Suprapubic skin (tissue), 4 donors: ENCODE results near the gene HES5.
"Not testable (repeated sequence)": the region's sequence is repeated elsewhere in the genome, so short reads cannot be mapped to it uniquely, and the experiment has no call there.

Source experiments
- POLR2A ChIP-seq, 2 donors: fragments of 450-650 bp; IDR thresholded peaks; one replicate each; pipeline ENCODE4 v1.6.1; 2017; ENCODE audit warnings: antibody characterized with exemption in 2 of 2, mild to moderate bottlenecking in 2 of 2, moderate library complexity in 2 of 2
- POLR2AphosphoS5 ChIP-seq, 3 donors: sonication (generic); formaldehyde crosslinking; IDR thresholded peaks; one replicate each; pipeline ENCODE4 v1.6.1; 2017; ENCODE audit warnings: antibody characterized with exemption in 3 of 3
- TF ChIP-seq, protein P1 (sequence below), 2 donors: fragments of 200-600 bp in 1 of 2; fragments of 450-650 bp in 1 of 2; sonication (generic) in 1 of 2; IDR thresholded peaks; one replicate each; pipeline ENCODE4 v1.5.1; 2016 to 2019; ENCODE audit warnings: antibody characterized with exemption in 2 of 2, mild to moderate bottlenecking in 1 of 2, moderate library complexity in 1 of 2

DNA sequence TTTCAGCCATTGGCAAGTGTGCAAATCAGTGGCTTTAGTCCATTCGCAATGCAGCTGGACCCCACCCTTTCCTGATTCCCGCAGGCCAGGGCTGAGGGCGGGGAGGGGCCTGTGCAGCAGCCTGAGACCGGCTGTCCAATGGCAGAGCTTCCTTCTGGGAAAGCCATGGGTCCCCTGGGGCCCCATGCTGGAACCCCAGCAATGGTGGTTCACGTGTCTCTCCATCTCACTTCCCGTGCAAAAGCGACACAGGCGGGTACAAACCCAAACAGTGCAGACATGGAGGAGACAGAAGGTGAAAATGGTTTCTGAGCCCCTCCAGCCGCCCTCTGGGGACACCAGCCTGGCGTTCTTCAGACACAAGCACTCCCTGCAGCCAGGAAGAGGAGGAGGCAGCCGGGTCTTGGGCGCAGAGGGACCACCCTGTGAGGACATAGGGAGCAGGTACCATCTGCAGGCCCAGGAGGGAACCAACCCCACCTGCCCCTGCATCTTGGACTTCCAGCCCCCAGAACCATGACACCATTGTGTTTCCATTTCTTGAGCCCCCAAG is 20.3 kb upstream of the HES5 start:
- TF ChIP-seq, protein P1, sequence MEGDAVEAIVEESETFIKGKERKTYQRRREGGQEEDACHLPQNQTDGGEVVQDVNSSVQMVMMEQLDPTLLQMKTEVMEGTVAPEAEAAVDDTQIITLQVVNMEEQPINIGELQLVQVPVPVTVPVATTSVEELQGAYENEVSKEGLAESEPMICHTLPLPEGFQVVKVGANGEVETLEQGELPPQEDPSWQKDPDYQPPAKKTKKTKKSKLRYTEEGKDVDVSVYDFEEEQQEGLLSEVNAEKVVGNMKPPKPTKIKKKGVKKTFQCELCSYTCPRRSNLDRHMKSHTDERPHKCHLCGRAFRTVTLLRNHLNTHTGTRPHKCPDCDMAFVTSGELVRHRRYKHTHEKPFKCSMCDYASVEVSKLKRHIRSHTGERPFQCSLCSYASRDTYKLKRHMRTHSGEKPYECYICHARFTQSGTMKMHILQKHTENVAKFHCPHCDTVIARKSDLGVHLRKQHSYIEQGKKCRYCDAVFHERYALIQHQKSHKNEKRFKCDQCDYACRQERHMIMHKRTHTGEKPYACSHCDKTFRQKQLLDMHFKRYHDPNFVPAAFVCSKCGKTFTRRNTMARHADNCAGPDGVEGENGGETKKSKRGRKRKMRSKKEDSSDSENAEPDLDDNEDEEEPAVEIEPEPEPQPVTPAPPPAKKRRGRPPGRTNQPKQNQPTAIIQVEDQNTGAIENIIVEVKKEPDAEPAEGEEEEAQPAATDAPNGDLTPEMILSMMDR (IDR thresholded peaks at IDR 0.05) = not testable (repeated sequence)
- TF ChIP-seq POLR2A, POLR2AphosphoS5 (IDR thresholded peaks at IDR 0.05): not testable (repeated sequence)
